ENCODE measurements around the gene STAT4. TPM values are rescaled to one million over a fixed set of nuclear protein-coding genes. Genes with fewer than 3 reads are reported as not detected.
A peak's percentile ranks its signal among the peaks of the same experiment; 100 is the strongest.

STAT4 gene
- total RNA-seq, 1 donor from 2014 or later, result 1.6 TPM

DNA sequence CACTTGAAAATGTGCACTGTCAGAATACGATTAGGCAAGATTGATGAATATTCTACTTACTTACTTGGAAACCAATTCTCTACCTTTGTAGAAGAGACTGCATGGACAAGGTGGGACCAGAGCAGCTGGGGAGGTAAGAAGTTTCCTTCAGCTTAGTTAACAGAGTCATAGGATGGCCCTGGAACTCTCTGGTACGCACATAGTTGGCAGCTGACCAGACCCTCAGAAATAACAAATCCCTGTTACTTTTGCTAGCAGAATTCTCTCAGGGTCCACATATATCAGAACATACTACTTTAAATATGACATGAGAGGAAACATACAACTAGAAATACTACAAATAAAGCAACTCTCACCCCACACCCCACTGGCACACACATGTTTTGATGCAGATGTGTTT, 112.1 kb downstream of the STAT4 start:
- Histone ChIP-seq H4K20me1 (ENCODE audit: insufficient read depth, low read length) (no peaks in the 10 kb centered on the region), H3K27me3 (ENCODE audit: insufficient read depth, low read length) (no peaks in the 10 kb centered on the region), H3K9me3 (ENCODE audit: insufficient read depth, low read depth, low read length) (no peaks in the 10 kb centered on the region), H3K9ac (ENCODE audit: low read length) (no peak overlapping the region), H3K4me2 (ENCODE audit: low read length) (peak overlapping the region; percentile 40), H3K4me1 (ENCODE audit: insufficient read depth, low read length) (peaks cover 15% of the 10 kb centered on the region), H3K4me3 (ENCODE audit: insufficient read depth, low read depth, low read length) (no peak overlapping the region), H3K36me3 (ENCODE audit: insufficient read depth, low read length) (no peaks in the 10 kb centered on the region), H3K79me2 (ENCODE audit: insufficient read depth, low read length) (no peaks in the 10 kb centered on the region), H3K27ac (ENCODE audit: low read depth, low read length) (no peak overlapping the region), H2AFZ (ENCODE audit: low read depth, low read length) (no peak overlapping the region)
- no peak for FAIRE-seq
- Mint-ChIP-seq H3K9me3 (ENCODE audit: unreplicated experiment) (no peaks in the 10 kb centered on the region), H3K27ac (ENCODE audit: unreplicated experiment) (peak overlapping the region; percentile 73), H3K4me3 (ENCODE audit: unreplicated experiment) (no peak overlapping the region), H3K27me3 (ENCODE audit: low read depth, unreplicated experiment) (no peaks in the 10 kb centered on the region), H3K4me1 (ENCODE audit: low read depth, unreplicated experiment) (peaks cover 20% of the 10 kb centered on the region), H3K36me3 (ENCODE audit: low read depth, unreplicated experiment) (no peaks in the 10 kb centered on the region)
- TF ChIP-seq EZH2 (IDR thresholded peaks at IDR 0.05; ENCODE audit: insufficient read depth, low read length), result no peak
- no peak for TF ChIP-seq CTCF (IDR thresholded peaks at IDR 0.05; ENCODE audit: insufficient read depth, low read depth, low read length)
- DNase-seq (ENCODE audit: low read depth), result no peak

DNA sequence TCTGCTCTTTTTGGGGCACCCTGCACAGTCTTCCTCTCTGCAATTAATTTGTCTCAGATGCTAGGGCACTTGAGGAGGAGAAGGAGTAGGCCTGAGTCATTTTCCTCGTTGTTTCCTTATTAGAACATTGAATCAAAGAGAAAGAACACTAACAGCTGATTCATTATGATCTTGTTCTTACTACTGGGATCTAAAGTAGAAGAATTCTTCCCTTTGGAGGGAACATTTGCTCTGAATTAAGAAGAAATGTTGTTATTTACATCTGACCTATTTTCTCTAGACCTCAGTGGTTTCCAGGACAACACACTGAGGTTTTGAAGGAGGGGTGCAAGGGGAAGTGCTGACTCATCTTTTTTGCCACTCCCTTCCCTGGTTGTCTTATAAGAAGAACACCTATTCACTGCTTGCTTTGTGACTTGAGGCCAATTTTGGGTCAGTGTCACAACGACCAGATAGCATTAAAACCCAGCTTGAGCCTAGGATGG, 112.5 kb downstream of the STAT4 start:
- H3K36me3 Mint-ChIP-seq (ENCODE audit: low read depth, unreplicated experiment), result no peaks in the 10 kb centered on the region
- Histone ChIP-seq H3K27me3 (ENCODE audit: insufficient read depth, low read length) (no peaks in the 10 kb centered on the region), H3K4me1 (ENCODE audit: insufficient read depth, low read length) (peaks cover 15% of the 10 kb centered on the region), H4K20me1 (ENCODE audit: insufficient read depth, low read length) (no peaks in the 10 kb centered on the region), H3K9ac (ENCODE audit: low read length) (no peak overlapping the region), H3K9me3 (ENCODE audit: insufficient read depth, low read depth, low read length) (no peaks in the 10 kb centered on the region), H3K4me3 (ENCODE audit: insufficient read depth, low read depth, low read length) (no peak overlapping the region), H2AFZ (ENCODE audit: low read depth, low read length) (peak overlapping the region; percentile 35), H3K27ac (ENCODE audit: low read depth, low read length) (peak overlapping the region; percentile 16), H3K4me2 (ENCODE audit: low read length) (peak overlapping the region; percentile 40), H3K79me2 (ENCODE audit: insufficient read depth, low read length) (no peaks in the 10 kb centered on the region), H3K36me3 (ENCODE audit: insufficient read depth, low read length) (no peaks in the 10 kb centered on the region)
- H3K4me1 Mint-ChIP-seq (ENCODE audit: low read depth, unreplicated experiment), result peaks cover 24% of the 10 kb centered on the region
- TF ChIP-seq EZH2 (IDR thresholded peaks at IDR 0.05; ENCODE audit: insufficient read depth, low read length) (no peak), CTCF (IDR thresholded peaks at IDR 0.05; ENCODE audit: insufficient read depth, low read depth, low read length) (no peak)
- DNase-seq (ENCODE audit: low read depth) (peak; percentile 68), FAIRE-seq (peak; percentile 91)
- H3K4me3 Mint-ChIP-seq (ENCODE audit: unreplicated experiment), result no peak overlapping the region
- peak overlapping the region; percentile 73 for H3K27ac Mint-ChIP-seq (ENCODE audit: unreplicated experiment)
- no peaks in the 10 kb centered on the region for H3K9me3 Mint-ChIP-seq (ENCODE audit: unreplicated experiment)
- no peaks in the 10 kb centered on the region for H3K27me3 Mint-ChIP-seq (ENCODE audit: low read depth, unreplicated experiment)

- FAIRE-seq (no peak), DNase-seq (ENCODE audit: low read depth) (no peak)
- TF ChIP-seq CTCF (IDR thresholded peaks at IDR 0.05; ENCODE audit: insufficient read depth, low read depth, low read length) (no peak), EZH2 (IDR thresholded peaks at IDR 0.05; ENCODE audit: insufficient read depth, low read length) (no peak)
- Histone ChIP-seq H4K20me1 (ENCODE audit: insufficient read depth, low read length) (no peaks in the 10 kb centered on the region), H2AFZ (ENCODE audit: low read depth, low read length) (no peak overlapping the region), H3K9me3 (ENCODE audit: insufficient read depth, low read depth, low read length) (no peaks in the 10 kb centered on the region), H3K36me3 (ENCODE audit: insufficient read depth, low read length) (no peaks in the 10 kb centered on the region), H3K4me3 (ENCODE audit: insufficient read depth, low read depth, low read length) (no peak overlapping the region), H3K4me1 (ENCODE audit: insufficient read depth, low read length) (peaks cover 19% of the 10 kb centered on the region), H3K79me2 (ENCODE audit: insufficient read depth, low read length) (no peaks in the 10 kb centered on the region), H3K4me2 (ENCODE audit: low read length) (no peak overlapping the region), H3K9ac (ENCODE audit: low read length) (no peak overlapping the region), H3K27ac (ENCODE audit: low read depth, low read length) (no peak overlapping the region), H3K27me3 (ENCODE audit: insufficient read depth, low read length) (no peaks in the 10 kb centered on the region)
- no peak overlapping the region for H3K4me3 Mint-ChIP-seq (ENCODE audit: unreplicated experiment)
- H3K4me1 Mint-ChIP-seq (ENCODE audit: low read depth, unreplicated experiment), result peaks cover 33% of the 10 kb centered on the region
- no peaks in the 10 kb centered on the region for H3K36me3 Mint-ChIP-seq (ENCODE audit: low read depth, unreplicated experiment)
- no peak overlapping the region for H3K27ac Mint-ChIP-seq (ENCODE audit: unreplicated experiment)
- H3K27me3 Mint-ChIP-seq (ENCODE audit: low read depth, unreplicated experiment), result no peaks in the 10 kb centered on the region
- H3K9me3 Mint-ChIP-seq (ENCODE audit: unreplicated experiment), result no peaks in the 10 kb centered on the region
Observed at GRCh38 chr2:191037351-191037750, 113.4 kb downstream of the STAT4 start.
